Nephron progenitor cell (in vitro differentiated cells): ENCODE results near the gene ZMYM3.

Experiments used
- DNase-seq: peaks from one replicate; pipeline ENCODE4 v3.0.0; 2021
- H3K27ac Mint-ChIP-seq: 2 replicates; pipeline ENCODE4 v1.8.0; 2021; ENCODE audit warnings: mild to moderate bottlenecking, moderate library complexity, mixed read lengths
- H3K27me3 Mint-ChIP-seq: 2 replicates; pipeline ENCODE4 v1.8.0; 2021; ENCODE audit warnings: mild to moderate bottlenecking, low read depth, mixed read lengths; ENCODE audit not compliant: poor library complexity
- H3K36me3 Mint-ChIP-seq: 2 replicates; pipeline ENCODE4 v1.8.0; 2021; ENCODE audit warnings: low read depth, mixed read lengths
- H3K4me1 Mint-ChIP-seq: 2 replicates; pipeline ENCODE4 v1.8.0; 2021; ENCODE audit warnings: mixed read lengths
- H3K4me3 Mint-ChIP-seq: 2 replicates; pipeline ENCODE4 v1.8.0; 2021; ENCODE audit warnings: mild to moderate bottlenecking, moderate library complexity, mixed read lengths
- H3K9me3 Mint-ChIP-seq: 2 replicates; pipeline ENCODE4 v1.8.0; 2021; ENCODE audit warnings: mild to moderate bottlenecking, moderate library complexity, mixed read lengths
- TF ChIP-seq, protein P1 (sequence below): fragments of 200-600 bp; sonication (generic); IDR thresholded peaks from 2 replicates; pipeline ENCODE4 v1.5.0; 2021; ENCODE audit warnings: antibody characterized with exemption

The ZMYM3 gene

DNA sequence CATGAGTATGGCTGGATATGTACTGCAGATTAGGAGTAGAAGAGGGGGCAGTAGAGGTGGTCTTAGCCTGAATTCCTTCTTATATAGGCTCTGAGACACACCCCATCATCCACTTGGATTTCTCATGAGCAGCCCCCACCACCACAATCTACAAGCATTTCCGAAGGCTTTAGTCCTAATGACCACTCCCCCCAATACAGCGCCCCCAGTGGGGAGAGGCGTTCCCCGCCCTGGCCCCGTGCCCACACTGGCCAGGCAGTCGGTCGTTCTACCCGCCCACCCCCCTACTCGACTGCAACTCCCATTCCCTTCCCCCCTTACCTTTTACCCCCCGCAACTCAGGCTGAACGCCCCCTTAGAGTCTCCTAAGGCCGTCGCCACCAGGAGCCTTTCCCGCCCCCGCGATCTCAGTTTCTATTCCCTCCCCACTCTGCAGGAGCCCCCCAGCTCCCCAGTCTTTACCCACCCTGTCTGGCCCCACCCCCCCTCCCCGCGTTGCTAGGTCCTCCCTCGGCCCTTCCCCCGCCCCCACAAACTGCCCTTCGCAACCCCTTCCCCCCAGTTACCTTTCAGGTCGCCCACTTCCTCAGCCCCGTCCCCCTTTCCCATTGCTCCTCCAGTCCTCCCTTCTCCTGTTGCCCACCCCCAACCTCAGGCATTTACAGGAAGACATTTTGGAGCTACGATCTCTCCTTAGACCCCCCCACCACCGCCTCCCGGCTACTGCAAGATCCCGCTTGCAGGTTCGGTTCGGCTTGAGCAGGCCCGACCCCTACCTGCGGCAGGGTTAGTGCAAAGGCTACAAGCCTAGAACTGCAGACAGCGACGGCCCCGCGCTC lies 468 bp downstream of the ZMYM3 start:
- TF ChIP-seq, protein P1, sequence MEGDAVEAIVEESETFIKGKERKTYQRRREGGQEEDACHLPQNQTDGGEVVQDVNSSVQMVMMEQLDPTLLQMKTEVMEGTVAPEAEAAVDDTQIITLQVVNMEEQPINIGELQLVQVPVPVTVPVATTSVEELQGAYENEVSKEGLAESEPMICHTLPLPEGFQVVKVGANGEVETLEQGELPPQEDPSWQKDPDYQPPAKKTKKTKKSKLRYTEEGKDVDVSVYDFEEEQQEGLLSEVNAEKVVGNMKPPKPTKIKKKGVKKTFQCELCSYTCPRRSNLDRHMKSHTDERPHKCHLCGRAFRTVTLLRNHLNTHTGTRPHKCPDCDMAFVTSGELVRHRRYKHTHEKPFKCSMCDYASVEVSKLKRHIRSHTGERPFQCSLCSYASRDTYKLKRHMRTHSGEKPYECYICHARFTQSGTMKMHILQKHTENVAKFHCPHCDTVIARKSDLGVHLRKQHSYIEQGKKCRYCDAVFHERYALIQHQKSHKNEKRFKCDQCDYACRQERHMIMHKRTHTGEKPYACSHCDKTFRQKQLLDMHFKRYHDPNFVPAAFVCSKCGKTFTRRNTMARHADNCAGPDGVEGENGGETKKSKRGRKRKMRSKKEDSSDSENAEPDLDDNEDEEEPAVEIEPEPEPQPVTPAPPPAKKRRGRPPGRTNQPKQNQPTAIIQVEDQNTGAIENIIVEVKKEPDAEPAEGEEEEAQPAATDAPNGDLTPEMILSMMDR: peak; percentile 20
- Mint-ChIP-seq H3K27ac (peak overlapping the region; percentile 48), H3K4me1 (peaks cover 45% of the 10 kb centered on the region), H3K4me3 (peak overlapping the region; percentile 97), H3K9me3 (peaks cover 45% of the 10 kb centered on the region), H3K27me3 (no peaks in the 10 kb centered on the region), H3K36me3 (peaks cover 23% of the 10 kb centered on the region)
- DNase-seq: peak; percentile 61

DNA sequence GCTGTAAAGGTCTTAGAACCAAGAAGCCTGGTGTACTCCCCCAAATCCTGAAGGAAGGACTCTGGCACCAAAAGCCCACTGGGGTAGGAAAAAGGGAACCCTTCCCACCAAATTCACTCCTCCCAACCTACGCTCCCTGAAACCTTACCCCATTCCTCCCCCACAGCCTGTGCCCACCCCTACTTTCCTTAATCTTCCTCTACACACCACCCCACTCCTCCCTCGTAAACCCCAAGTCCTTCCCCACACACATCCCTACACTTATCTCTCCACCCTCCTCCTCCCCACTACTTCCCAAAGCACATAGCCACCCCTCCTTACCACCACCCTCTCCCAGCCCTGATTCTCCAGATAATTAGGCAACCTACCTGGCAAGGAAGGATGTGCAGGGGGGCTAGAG lies 1.7 kb downstream of the ZMYM3 start:
- TF ChIP-seq, protein P1: no peak
- Mint-ChIP-seq H3K27me3 (no peaks in the 10 kb centered on the region), H3K4me3 (peak overlapping the region; percentile 97), H3K4me1 (peaks cover 45% of the 10 kb centered on the region), H3K9me3 (peaks cover 54% of the 10 kb centered on the region), H3K27ac (peak overlapping the region; percentile 66), H3K36me3 (peaks cover 34% of the 10 kb centered on the region)
- DNase-seq: no peak

DNA sequence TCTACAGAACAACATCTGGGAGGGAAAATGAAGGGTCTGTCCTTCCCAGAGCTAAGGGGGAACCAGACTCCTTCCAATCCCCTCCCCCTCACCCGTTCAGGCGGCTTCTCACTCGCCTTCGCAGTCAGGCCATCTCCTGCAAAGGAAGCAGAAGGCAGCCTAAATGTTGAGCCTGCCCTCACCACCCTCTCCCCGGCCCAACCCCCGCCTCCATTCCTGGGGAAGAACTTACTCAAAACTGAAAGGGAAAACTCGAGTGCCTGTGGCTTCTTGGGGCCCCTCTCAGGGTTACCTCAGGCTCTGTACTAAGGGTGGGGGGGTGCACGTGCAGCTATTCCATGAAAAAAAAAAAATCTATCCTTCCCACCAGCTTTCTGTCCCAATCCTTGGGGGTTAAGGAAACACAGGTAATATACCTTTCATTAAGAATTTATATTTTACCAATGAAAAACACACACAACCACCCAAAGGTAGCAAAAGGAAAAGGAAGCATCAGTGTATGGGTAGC lies 2.4 kb downstream of the ZMYM3 start:
- peaks cover 41% of the 10 kb centered on the region for H3K36me3 Mint-ChIP-seq
- no peak for DNase-seq
- H3K9me3 Mint-ChIP-seq: peaks cover 58% of the 10 kb centered on the region
- peak overlapping the region; percentile 97 for H3K4me3 Mint-ChIP-seq
- H3K27ac Mint-ChIP-seq: peak overlapping the region; percentile 82
- peaks cover 40% of the 10 kb centered on the region for H3K4me1 Mint-ChIP-seq
- TF ChIP-seq, protein P1: no peak
- no peaks in the 10 kb centered on the region for H3K27me3 Mint-ChIP-seq

DNA sequence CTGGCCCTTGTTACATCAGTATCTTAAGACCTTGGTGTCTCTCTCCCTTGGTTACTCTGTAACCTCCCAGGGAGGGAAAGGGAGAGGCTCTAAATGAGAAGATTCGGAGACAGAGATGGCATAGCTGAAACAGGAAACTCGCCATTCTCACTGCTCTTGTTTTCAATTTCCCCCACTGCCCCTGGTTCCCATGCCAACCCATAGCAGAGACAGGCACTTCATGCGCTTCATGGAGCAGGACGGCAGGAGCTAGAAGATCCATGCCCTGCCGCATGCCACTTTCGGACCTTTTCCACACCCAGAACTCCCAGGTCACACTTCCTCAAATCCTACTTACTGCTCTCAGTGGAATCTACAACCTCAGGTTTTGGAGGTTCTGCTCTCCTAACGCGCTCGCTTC lies 3.1 kb downstream of the ZMYM3 start:
- peak overlapping the region; percentile 97 for H3K4me3 Mint-ChIP-seq

DNA sequence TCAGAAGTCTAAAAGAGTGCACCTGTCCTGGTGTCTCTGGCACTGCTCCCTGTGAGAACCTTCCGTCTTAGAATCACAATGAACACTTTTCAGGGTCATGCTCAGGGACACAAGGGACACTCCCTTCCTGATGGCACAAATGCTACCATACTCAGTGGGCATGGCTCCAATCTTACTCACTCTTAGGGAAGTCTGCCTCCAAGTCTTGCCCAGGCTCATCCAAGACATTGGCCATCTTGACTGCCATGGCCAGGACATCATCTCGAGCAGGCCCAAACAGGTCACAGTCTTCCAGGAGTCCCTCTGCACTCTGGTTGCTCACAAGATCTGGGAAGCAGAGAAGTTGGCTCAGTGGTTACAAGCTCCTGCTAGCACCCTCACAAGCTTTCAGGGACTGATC lies 8.8 kb downstream of the ZMYM3 start:
- Mint-ChIP-seq H3K4me1 (peaks cover 4% of the 10 kb centered on the region), H3K9me3 (peaks cover 75% of the 10 kb centered on the region), H3K27ac (no peak overlapping the region), H3K27me3 (no peaks in the 10 kb centered on the region), H3K36me3 (peaks cover 86% of the 10 kb centered on the region), H3K4me3 (no peak overlapping the region)
- DNase-seq: no peak
- TF ChIP-seq, protein P1: no peak

More for the DNA sequence above, 3.1 kb downstream of the ZMYM3 start:
- peaks cover 44% of the 10 kb centered on the region for H3K36me3 Mint-ChIP-seq
- TF ChIP-seq, protein P1: no peak
- H3K27ac Mint-ChIP-seq: peak overlapping the region; percentile 82
- peaks cover 33% of the 10 kb centered on the region for H3K4me1 Mint-ChIP-seq
- DNase-seq: no peak
- H3K9me3 Mint-ChIP-seq: peaks cover 58% of the 10 kb centered on the region
- H3K27me3 Mint-ChIP-seq: no peaks in the 10 kb centered on the region
